GM18499 (cell line): ENCODE measurements around the gene BCL3.
"Not testable (repeated sequence)": the region's sequence is repeated elsewhere in the genome, so short reads cannot be mapped to it uniquely, and the experiment has no call there.

ENCODE experiments used
- ATAC-seq: cut with Tn5 transposase; IDR thresholded peaks from one replicate; pipeline ENCODE4 v1.9.1; 2021; ENCODE audit warnings: moderate number of reproducible peaks; ENCODE audit not compliant: insufficient read depth, unreplicated experiment

The BCL3 gene

DNA sequence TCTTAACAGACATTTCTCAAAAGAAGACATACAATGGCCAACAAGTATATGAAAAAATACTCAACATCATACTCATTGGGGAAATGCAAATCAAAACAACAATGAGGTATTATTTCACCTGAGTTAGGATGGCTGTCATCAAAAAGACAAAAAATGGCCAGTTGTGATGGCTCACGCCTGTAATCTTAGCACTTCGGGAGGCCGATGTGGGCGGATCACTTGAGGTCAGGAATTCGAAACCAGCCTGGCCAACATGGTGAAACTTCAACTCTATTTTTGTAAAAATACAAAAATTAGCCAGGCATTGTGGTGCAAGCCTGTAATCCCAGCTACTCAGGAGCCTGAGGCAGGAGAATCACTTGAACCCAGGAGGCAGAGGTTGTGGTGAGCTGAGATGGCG lies 27.6 kb upstream of the BCL3 start:
- no peak for ATAC-seq

DNA sequence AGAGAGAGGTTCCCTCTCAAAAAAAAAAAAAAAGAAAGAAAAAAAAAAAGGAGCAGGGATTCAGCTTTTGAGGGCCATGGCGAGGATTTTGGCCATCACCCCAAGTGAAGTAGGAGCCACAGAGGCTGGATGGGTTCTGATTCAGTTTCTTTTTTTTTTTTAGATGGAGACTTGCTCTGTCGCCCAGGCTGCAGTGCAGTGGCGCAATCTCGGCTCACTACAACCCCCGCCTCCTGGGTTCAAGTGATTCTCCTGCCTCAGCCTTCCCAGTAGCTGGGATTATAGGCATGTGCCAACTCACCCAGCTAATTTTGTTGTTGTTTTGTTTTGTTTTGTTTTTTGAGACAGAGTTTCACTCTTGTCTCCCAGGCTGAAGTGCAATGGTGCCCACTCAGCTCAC lies 27.1 kb upstream of the BCL3 start:
- not testable (repeated sequence) for ATAC-seq

DNA sequence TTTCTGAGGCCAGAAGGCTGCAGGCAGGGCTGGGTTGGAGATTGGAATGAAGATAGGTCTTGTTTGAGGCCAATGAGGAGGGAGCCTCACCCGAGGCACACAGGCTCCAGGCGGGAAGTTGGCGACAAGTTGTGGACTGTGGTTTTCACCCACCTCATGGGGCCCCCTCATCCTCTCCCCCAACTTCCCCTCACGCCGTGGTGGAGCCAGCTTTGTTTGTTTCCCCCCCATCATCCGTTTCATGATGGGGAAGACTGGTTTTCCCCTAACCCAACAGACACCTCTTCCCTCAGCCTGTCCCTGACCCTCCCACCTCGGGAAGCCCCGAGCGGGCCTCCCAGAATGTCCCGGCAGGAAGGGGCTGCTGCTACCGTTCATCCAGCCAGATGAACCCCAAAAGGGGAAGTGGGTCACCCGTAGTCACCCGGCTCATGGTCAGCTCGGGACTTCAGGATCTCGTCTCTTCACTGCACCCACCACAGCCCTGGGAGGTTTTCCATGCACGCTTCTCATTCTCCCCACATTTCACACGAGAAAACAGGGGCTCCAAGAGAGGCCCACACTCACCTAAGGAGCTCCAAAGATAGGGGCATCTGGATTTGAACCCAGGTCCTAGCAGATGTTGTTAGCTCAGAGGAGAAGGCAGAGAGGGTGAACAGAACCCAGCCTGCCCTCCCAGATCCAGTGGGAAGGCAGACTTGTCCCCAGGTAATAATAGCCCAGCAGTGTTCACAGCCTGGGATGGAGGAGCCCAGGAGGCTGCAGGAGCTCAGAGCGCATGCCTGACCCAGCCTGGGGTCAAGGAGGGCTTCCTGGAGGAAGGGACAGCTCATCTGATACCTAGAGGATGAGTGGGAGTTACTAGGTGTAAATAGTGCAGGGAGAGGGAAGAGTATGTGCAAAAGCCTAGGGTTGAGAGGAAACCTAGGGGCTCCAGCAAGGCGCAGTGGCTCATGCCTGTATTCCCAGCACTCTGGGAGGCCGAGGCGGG lies 26.1 kb upstream of the BCL3 start:
- no peak for ATAC-seq

DNA sequence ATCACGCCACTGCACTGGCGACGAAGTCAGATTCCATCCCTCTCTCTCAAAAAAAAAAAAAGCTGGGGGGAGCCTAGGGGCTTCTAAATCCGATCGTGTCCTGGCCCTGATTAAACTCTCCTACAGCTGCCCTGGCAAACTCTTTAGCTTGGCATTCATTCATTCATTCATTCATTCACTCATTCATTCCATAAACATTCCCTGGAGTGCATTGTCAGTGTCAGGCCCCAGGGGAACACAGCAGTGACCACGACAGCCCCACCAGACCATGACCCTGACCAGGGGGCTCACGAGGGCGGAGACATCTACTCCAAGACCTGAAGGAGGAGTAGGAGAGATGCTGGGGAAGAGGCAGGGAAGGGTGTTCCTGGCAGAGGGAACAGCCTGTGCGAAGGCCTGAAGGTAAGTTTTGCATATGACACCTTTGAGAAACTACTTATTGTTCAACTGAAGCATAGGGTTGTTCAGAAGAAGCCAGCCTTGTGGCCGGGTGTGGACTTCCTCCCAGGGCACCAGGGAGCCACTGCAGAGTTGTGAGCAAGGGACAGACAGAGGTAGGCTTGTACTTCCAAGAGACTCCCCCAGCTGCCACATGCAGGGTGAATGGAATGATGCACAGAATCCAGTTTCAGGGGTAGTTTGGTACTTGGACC lies 25.1 kb upstream of the BCL3 start:
- no peak for ATAC-seq

DNA sequence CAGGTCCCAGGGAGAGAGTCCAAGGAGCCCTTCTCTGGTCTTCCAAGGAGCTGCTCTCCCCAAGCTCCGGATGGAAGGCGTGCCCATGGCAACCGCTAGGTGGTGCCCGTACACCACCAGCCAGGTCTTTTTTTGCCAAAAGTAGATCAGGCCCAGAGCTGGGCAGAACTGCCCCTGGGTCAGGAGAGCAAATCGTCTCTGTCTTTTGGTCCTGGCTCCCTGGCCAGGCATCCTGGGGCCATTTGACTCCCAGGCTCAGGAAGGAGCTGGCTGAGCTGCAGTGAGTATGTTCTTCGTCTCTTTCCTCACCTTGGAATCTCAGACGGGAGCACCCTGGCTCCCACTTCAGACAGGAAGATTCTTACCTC lies 24.6 kb upstream of the BCL3 start:
- no peak for ATAC-seq

DNA sequence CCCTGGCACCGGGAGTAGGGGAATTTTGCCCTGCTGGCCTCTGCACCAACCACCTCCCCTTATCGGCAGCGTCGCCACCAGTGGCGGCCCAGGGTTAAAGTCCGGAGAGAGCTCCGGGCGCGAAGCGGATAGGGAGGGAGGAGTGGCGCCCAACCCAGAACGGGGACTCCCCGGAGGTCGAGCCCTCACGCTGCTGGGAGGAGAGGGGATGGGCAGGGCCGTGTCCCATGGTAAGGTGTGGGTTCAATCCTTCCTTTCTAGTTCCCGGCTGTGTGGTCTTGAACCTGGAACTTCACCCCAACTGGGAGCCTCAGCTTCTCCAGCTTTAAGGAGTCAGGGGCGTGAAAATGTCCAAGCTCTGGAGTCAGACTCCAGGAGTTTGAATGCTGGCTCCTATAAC lies 23.3 kb upstream of the BCL3 start:
- ATAC-seq, result no peak

DNA sequence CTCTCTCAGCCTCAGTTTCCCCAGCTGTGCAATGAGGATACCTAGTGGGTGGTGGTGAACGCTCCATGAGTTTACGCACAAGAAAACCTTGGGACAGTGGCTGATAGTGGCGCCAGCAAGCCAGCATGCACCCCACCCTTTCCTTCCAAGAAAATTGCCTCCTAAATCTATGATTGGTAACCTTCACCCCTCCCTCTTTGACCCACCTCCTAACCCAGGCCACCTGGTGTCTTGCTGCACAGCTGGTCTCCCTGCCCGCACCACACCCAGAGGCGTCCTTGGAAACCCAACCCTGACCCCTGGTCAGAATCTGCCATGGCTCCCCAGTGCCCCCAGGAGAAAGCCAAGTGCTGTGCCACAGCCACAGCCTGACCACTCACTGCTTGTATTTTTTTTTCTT lies 22.8 kb upstream of the BCL3 start:
- no peak for ATAC-seq

DNA sequence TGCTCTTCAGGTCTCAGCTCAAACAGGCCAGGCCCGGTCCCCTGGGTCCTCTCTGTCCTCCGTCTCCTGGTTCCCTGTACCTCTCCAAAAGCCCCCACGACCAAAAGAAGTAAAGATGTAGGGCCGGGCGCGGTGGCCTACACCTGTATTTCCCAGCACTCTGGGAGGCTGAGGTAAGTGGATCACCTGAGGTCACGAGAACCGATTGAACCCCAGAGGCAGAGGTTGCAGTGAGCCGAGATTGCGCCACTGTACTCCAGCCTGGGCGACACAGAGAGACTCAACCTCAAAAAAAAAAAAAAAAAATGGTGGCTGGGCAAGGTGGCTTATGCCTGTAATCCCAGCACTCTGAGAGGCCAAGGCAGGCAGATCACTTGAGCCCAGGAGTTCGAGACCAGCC lies 22.0 kb upstream of the BCL3 start:
- ATAC-seq, result no peak

DNA sequence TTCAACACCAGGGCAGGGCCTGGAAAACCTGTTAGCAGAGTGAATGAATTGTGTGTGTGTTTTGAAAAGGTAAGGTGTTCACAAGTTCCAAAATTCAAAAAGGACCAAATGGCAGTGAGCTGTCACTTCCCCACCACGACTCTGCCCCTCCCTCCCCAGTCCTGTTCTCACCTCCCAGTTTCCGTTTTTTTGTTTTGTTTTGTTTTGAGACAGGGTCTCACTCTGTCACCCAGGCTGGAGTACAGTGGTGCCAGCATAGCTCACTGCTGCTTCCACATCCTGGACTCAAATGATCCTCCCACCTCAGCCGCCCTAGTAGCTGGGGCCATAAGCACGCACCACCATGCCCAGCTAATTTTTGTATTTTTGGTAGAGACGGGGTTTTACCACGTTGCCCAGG lies 20.3 kb upstream of the BCL3 start:
- no peak for ATAC-seq

DNA sequence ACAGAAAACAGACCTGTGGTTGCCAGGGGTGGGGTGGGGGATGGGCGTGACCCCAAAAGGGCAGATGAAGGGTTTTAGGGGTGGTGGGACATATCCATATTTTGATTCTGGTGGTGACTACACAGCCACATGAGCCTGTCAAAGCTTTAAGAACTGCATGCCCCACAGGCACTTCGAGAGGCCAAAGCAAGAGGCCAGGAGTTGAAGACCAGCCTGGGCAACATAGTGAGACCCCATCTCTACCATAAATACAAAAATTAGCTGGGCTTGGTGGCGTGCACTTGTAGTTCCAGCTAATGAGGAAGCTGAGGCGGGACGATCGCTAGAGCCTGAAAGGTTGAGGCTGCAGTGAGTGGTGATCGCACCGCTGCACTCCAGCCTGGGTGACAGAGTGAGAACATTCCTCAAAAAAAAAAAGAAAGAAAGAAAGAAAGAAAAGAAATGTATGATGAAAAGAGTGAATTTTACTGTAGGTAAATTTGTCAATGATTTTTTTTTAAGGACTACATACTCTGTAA lies 18.9 kb upstream of the BCL3 start:
- ATAC-seq, result no peak

DNA sequence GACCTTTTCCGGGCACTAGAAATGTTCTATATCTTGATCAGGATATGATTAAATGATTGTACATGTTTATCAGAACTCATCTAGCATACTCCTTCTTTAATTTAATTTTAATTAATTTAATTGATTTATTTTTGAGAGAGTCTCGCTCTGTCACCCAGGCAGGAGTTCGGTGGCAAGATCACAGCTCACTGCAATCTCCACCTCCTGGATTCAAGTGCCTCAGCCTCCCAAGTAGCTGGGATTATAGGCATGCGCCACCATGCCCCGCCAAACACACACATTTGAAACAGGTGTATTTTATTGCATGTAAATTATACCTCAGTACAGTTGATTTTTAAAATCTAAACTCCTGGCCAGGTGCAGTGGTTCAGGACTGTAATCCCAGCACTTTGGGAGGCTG lies 17.4 kb upstream of the BCL3 start:
- ATAC-seq, result no peak

DNA sequence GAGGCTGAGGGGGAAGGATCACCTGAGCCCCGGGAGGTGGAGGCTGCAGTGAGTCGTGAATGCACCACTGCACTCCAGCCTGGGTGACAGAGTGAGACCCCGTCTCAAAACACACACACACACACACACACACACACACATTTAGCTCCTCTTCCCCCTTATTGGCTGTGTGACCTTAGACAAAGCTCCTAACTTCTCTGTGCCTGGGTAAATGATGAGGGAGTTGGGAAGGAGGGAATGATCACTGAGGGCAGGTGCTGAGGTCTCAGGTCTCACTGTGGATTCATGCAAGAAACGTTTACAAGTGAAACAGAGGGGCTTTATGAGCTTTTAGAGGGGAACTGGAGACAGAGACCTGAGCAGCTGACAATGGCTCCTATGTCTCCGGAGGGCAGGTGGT lies 16.9 kb upstream of the BCL3 start:
- no peak for ATAC-seq

DNA sequence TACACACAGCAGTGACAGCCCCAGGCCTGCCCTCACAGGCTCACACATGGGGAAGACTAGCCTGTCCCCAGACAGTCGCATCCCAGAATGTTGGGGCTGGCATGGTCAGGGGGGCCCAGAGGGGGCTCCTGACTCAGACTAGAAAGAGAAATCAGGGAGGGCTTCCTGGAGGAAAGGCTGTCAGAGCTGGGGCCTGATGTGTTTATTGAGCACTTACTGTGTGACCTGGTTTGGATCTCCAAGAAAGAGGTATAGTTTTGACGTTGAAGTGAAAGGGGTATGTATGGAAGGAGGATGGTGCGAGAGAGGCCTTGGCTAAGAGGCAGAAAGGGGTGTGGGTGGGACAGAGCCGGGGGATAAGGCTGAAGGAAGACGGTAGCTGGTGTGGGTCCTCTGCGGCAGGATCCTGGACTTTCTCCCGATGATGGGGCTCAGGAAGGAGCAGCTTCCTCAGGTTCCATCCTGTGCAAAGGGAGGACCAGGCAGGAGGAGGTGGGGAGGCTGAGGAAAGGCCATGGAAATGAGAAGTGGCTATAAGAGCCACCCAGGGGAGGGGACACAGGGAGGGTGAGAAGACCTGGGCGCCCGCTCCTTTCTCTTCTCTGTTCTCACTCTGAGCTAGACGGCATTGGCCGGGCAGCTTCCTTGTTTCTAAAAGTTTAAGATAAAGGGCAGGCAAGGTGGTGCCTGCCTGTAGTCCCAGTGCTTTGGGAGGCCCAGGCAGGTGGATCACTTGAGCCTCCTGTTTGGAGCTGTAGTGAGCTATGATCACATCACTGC lies 16.1 kb upstream of the BCL3 start:
- ATAC-seq, result no peak

DNA sequence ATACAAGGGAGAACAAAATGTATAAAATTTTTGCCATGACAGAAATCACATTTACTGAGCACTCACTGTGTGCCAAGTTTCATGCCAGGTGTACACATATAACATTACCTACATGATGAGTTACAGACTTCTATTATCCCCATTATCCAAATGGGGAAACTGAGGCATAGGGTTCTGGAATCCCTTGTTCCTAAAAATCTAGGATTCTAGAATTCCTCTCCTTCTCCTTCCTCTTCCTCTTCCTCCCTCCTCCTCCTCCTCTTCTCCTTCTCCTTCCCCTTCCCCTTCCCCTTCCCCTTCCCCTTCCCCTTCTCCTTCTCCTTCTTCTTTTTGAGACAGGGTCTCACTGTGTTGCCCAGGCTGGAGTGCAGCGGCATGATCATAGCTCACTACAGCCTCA lies 14.2 kb upstream of the BCL3 start:
- ATAC-seq, result no peak

DNA sequence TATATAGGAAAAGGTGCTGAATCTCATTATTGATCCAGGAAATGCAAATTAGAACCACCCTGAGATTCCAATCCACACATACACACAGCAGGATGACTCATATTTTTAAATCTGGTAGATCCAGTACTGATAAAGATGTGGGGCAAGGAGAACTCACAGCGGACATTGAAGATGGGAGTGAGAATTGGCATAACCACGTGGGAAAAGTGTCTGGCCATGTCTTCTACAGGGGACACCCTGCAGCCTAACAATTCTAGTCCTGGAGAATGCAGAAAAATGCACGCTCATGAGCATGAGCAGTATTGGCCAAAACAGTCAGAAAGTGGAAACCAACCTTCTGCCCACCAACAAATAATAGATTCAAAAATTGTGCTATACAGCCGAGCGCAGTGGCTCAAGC lies 13.5 kb upstream of the BCL3 start:
- ATAC-seq, result no peak

DNA sequence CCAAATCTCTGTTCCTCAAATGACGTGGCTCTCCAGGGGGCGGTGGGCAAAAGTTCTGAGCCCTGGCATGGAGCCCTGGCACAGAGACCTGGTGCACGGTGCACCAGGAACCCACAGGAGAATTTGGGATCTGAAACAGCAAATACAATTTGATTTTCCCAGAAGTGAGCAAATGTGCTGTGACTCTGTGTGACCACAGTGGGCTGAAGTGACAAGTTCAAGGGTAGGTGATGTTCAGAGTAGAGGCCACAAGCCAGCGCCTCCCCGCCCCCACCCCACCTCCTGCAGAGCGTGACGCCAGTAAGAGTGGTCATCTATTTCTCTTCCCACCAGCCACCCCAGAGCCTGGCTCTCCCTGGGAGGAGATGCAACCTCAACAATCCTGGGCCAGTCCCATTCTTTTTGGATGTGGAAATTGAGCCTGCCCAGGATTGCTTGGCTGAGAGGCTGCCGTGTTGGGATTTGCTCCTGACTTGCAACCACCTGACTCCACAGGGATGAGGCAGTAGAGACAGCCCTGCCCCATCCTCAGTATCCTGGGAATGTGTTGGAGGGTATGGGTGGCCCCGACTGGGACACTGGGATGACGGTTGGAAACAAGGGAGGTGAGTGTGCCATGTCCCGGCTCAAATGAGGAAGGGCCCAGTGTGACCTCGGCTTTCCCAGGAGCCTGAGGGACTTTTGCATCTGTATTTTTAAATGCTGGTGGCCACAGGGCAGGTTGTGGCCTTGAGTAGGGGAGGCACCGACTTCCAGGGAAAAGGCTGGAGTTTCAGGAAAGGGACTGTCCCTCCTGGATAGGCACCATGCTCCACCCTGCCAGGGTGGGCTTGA lies 11.1 kb upstream of the BCL3 start:
- no peak for ATAC-seq

DNA sequence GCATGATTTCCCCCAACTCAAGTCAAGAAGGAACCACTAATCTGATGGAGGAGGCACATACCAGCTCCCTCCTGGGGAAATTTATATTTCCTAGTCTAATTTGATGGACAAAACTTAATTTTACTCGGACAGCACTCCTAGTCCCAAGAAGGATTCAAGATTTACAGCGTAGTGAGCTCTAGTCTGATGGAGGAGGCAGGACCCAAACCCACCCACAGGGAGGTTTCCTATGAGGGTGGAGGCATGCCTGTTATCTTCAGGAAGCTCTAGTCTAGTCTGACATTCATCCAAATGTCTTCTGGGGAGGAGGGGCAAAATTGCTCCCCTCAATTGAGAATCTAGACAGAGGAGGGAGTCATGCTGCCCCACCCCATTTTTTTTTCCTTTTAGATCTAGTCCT lies 10.4 kb upstream of the BCL3 start:
- no peak for ATAC-seq

DNA sequence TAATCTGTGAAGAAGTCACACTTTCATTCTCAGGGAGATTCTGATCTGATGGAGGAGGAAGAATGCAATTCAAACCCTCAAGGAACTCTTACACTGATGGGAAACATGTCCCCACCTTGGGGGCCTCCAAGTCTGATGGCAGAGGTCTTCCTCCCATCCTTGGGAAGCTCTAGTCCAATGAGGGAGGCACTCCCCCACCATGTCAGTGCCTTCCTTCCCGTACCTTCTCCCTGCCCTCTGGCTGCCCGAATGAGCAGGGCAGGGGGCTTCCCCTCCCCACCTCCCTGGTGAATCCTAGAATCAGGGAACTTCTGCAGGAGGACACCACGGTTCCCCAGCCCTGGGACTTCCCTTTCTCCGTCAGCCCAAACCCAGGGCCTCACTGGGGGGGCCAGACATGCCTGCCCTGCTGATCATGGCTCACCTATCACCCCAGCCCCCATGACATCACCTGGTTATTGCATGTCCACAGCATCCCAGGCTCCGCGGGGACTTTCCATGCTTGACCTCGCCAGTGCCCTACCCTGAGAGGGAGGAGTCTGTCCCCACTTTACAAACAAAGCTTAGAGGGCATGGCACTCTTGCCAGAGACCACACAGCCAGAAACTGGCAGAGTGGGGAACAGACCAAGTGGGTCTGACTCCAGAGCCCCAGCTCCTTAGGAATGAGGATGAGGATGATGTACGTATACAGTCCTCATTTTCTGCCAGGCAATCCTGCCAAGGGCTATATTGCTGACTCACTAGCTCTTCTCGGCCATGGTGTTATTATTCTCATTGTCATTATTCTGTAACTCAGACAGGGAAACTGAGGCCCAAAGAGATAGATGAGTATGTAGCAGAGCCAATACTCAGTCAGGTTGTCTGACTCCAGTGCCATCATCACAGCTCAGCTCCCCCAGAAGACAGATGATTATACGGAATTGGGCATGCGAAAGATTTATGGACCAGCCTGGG lies 9.6 kb upstream of the BCL3 start:
- no peak for ATAC-seq

DNA sequence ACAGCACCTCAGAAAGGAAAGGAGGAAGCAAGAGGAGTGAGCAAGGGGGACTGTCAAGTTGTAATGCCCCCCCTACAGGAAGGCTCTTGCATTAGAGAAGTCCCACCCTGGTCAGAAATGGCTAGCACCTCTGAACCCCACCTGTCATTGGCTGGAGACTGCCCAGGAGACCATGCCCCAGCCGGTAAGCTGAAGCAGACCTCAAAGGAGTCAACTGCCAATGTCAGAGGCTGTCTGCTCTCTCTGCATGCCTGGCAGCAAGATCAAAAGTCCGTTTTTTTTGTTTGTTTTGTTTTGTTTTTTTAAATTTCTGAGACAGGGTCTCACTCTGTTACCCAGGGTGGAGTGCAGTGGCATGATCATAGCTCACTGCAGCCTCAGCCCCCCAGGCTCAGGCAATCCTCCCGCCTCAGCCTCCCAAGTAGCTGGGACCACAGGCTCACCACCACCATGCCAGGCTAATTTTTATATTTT lies 8.1 kb upstream of the BCL3 start:
- no peak for ATAC-seq
